OCI-LY1 (cell line): ENCODE measurements around the gene ZNF831.

ENCODE experiments used
- H2AFZ ChIP-seq: fragments of 200-600 bp; sonication (generic), shearing (Covaris generic); 2 replicates; pipeline ENCODE4 v1.6.0; 2014; ENCODE audit warnings: antibody characterized with exemption, mild to moderate bottlenecking, low read length
- H3F3A ChIP-seq: fragments of 200-600 bp; sonication (generic), shearing (Covaris generic); 2 replicates; pipeline ENCODE4 v1.6.0; 2014; ENCODE audit warnings: mild to moderate bottlenecking, antibody characterized with exemption, low read length, moderate library complexity; ENCODE audit not compliant: insufficient read depth
- H3K27ac ChIP-seq: fragments of 200-600 bp; sonication (generic); 2 replicates; pipeline ENCODE4 v1.5.1; 2014; ENCODE audit warnings: low read length, mixed run types, mild to moderate bottlenecking, low read depth; ENCODE audit not compliant: poor library complexity, severe bottlenecking
- H3K27me3 ChIP-seq: fragments of 200-600 bp; sonication (generic); 2 replicates; pipeline ENCODE4 v1.6.0; 2014; ENCODE audit warnings: antibody characterized with exemption, mild to moderate bottlenecking, low read length, moderate library complexity; ENCODE audit not compliant: insufficient read depth
- H3K36me3 ChIP-seq: fragments of 200-600 bp; sonication (generic); 2 replicates; pipeline ENCODE4 v1.6.1; 2014; ENCODE audit warnings: mild to moderate bottlenecking, antibody characterized with exemption, low read length, moderate library complexity, mixed read lengths; ENCODE audit not compliant: insufficient read depth
- H3K4me1 ChIP-seq: fragments of 200-600 bp; sonication (generic); 2 replicates; pipeline ENCODE4 v1.5.1; 2014; ENCODE audit warnings: mild to moderate bottlenecking, low read length, moderate library complexity; ENCODE audit not compliant: insufficient read depth, severe bottlenecking
- H3K4me2 ChIP-seq: fragments of 200-600 bp; sonication (generic), shearing (Covaris generic); 2 replicates; pipeline ENCODE4 v1.6.1; 2014; ENCODE audit warnings: low read length
- H3K4me3 ChIP-seq: fragments of 200-600 bp; sonication (generic); 2 replicates; pipeline ENCODE4 v1.5.1; 2014; ENCODE audit warnings: low read length, low read depth, mild to moderate bottlenecking, mixed read lengths; ENCODE audit not compliant: poor library complexity, severe bottlenecking
- H3K79me2 ChIP-seq: fragments of 200-600 bp; shearing (Covaris generic); 2 replicates; pipeline ENCODE4 v1.6.1; 2016; ENCODE audit warnings: mixed run types, low read length, mixed read lengths; ENCODE audit not compliant: insufficient read depth
- H3K9ac ChIP-seq: fragments of 200-600 bp; sonication (generic), shearing (Covaris generic); 2 replicates; pipeline ENCODE4 v1.6.1; 2014; ENCODE audit warnings: mild to moderate bottlenecking, low read length, mixed read lengths
- H3K9me2 ChIP-seq: fragments of 200-600 bp; sonication (generic), shearing (Covaris generic); 2 replicates; pipeline ENCODE4 v1.6.1; 2014; ENCODE audit warnings: low read depth, mild to moderate bottlenecking, low read length, mixed read lengths
- H3K9me3 ChIP-seq: fragments of 200-600 bp; shearing (Covaris generic); 2 replicates; pipeline ENCODE4 v1.6.1; 2014; ENCODE audit warnings: low read length, mixed read lengths
- H4K20me1 ChIP-seq: fragments of 200-600 bp; sonication (generic), shearing (Covaris generic); 2 replicates; pipeline ENCODE4 v1.6.0; 2016; ENCODE audit warnings: mild to moderate bottlenecking, low read length; ENCODE audit not compliant: insufficient read depth
- CTCF ChIP-seq: fragments of 200-600 bp; sonication (generic), shearing (Covaris generic); IDR thresholded peaks from 2 replicates; pipeline ENCODE4 v1.5.1; 2017; ENCODE audit warnings: mild to moderate bottlenecking, antibody characterized with exemption, low read length, moderate library complexity, mixed read lengths
- EZH2 ChIP-seq: fragments of 200-600 bp; sonication (generic), shearing (Covaris generic); IDR thresholded peaks from 2 replicates; pipeline ENCODE4 v1.8.0; 2017; ENCODE audit warnings: borderline replicate concordance, mixed run types, mild to moderate bottlenecking, antibody characterized with exemption, low read length, moderate library complexity, mixed read lengths

ZNF831 gene

DNA sequence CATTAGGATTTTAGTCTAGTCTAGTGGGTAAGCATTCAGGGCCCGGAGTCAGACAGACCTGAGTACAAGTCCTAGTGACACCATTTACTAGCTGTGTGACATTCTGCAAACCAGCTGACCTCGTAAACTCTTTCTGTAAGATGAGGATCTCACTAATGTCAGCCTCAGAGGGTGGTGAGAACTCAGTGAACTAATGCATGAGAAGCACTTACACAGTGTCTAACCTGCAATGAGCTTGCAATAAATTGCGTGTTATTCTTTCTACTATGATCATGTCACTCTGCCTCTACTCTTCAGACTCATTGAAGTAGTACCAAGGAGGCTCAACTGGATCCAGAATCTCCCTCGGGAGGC, 41.1 kb upstream of the ZNF831 start:
- Histone ChIP-seq H3K27me3 (peaks cover 1% of the 10 kb centered on the region; the same call in 1 of the 2 replicates), H2AFZ (no peak overlapping the region), H3K4me1 (no peaks in the 10 kb centered on the region), H3K79me2 (no peaks in the 10 kb centered on the region), H3F3A (no peaks in the 10 kb centered on the region), H3K4me2 (no peak overlapping the region), H3K4me3 (no peak overlapping the region), H3K9me3 (0 out of 2 replicates have a peak, but pooled peaks cover 4% of the 10 kb centered on the region), H3K27ac (no peak overlapping the region), H3K9ac (no peak overlapping the region), H3K9me2 (no peaks in the 10 kb centered on the region), H3K36me3 (no peaks in the 10 kb centered on the region; the same call in 1 of the 2 replicates), H4K20me1 (no peaks in the 10 kb centered on the region)
- TF ChIP-seq EZH2: no peak
- TF ChIP-seq CTCF: no peak

DNA sequence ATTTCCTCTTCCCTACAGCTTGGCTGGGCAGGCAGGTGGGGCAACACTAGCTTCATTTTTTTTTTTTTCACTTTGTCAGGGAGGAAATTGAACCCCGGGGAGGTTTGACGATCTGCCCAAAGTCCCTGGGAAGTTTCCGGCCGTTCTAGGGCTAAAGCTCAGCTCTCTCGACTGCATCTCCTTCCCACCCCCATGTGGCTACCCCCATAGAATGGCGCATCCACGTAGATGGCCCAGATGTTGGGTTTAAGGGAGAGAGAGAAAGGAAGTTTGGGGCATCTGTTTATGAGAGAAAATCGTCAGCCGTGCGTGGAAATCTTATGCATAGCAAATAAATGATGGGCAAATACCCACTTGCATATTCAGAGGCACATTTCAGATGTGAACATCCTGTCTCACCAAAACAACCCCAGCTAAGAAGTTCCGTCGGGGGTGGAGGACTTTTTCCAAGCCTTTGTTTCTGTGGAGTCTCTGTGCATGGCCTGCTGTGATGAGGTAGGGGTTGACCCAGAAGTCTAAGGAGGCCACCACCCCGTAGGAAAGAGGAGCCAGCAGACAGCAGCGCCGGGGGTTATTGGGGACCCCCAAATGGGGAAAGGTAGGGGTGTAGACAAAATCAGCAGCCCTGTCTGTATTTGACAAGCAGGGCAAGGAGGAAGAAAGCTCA, 40.5 kb upstream of the ZNF831 start:
- H3K4me2 ChIP-seq: no peak overlapping the region
- H3K9me3 ChIP-seq: 0 out of 2 replicates have a peak, but pooled peaks cover 4% of the 10 kb centered on the region
- no peaks in the 10 kb centered on the region; the same call in 1 of the 2 replicates for H3K27me3 ChIP-seq
- H2AFZ ChIP-seq: no peak overlapping the region
- no peaks in the 10 kb centered on the region for H3K4me1 ChIP-seq
- no peaks in the 10 kb centered on the region for H3K79me2 ChIP-seq
- no peaks in the 10 kb centered on the region for H4K20me1 ChIP-seq
- no peaks in the 10 kb centered on the region; the same call in 1 of the 2 replicates for H3K36me3 ChIP-seq
- H3F3A ChIP-seq: no peaks in the 10 kb centered on the region
- TF ChIP-seq CTCF: no peak
- TF ChIP-seq EZH2: no peak
- no peak overlapping the region for H3K4me3 ChIP-seq
- no peaks in the 10 kb centered on the region for H3K9me2 ChIP-seq
- H3K27ac ChIP-seq: no peak overlapping the region
- H3K9ac ChIP-seq: no peak overlapping the region

- Histone ChIP-seq H2AFZ (no peak overlapping the region), H3K27ac (no peak overlapping the region), H3K79me2 (no peaks in the 10 kb centered on the region), H3K4me3 (no peak overlapping the region), H3K9ac (no peak overlapping the region), H3K4me2 (no peak overlapping the region), H3K9me2 (no peaks in the 10 kb centered on the region), H4K20me1 (no peaks in the 10 kb centered on the region), H3K36me3 (no peaks in the 10 kb centered on the region; the same call in 1 of the 2 replicates), H3K9me3 (0 out of 2 replicates have a peak, but pooled peaks cover 4% of the 10 kb centered on the region), H3F3A (no peaks in the 10 kb centered on the region), H3K4me1 (no peaks in the 10 kb centered on the region), H3K27me3 (no peaks in the 10 kb centered on the region; the same call in 1 of the 2 replicates)
- TF ChIP-seq CTCF (no peak), EZH2 (no peak)
Measured at GRCh38 chr20:59123678-59124255, 39.9 kb upstream of the ZNF831 start.
